Stimulated activated CD4-positive, alpha-beta T cell treated with anti-CD3 and anti-CD28 coated beads, Interleukin-2, amount 100 ng/mL, for 48 hours (primary cell): Measurements from ENCODE around the gene FYB2.

Source experiments
- DNase-seq, 2 donors: peaks; one replicate each; pipeline ENCODE4 v3.0.0-alpha.2; 2020

The FYB2 gene

GRCh38 chr1:56709995-56710394 lies 109.2 kb downstream of the FYB2 start:
- DNase-seq: no peak

GRCh38 chr1:56709269-56709880 lies 109.8 kb downstream of the FYB2 start:
- no peak for DNase-seq

GRCh38 chr1:56707379-56707778 lies 111.8 kb downstream of the FYB2 start:
- no peak for DNase-seq

DNA sequence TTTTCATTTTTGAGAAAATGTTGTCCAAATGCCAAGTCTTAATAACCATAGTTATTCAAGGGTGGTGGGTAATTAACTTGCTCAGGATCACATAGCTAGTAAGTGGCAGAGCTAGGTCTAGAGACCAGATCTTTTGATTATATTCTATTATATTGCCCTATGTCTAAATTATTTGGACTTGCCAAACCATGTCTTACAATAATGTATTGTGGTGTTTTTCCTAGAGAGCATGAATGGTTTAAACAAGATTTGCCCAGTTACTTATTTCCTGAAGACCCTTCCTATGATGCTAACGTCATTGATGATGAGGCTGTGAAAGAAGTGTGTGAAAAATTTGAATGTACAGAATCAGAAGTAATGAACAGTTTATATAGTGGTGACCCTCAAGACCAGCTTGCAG lies 115.5 kb downstream of the FYB2 start:
- no peak for DNase-seq

GRCh38 chr1:56696663-56697062 lies 122.5 kb downstream of the FYB2 start:
- no peak for DNase-seq

DNA sequence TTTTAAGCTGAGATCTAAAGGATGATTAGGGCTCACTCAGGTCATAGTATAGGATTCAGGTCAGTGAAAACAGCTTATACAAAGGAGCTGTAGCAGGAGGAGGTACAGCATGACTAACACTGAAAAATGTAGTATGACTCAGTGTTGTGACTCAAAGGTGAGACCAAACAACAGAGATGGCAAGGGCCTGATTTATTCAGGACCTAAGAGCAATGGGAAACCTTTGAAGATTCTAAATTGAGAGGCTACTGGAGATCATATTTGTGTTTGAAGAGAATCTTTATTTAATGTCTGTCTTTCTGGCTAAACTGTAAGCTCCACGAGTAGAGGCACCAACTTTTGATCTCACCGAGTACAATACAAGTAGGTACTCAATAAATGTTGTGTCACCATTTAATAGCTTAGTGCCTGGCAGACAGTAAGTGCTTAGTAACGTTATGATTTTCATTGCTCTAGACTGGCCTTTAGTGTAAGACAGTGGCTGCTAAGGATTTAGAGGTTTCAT lies 130.6 kb downstream of the FYB2 start:
- no peak for DNase-seq

DNA sequence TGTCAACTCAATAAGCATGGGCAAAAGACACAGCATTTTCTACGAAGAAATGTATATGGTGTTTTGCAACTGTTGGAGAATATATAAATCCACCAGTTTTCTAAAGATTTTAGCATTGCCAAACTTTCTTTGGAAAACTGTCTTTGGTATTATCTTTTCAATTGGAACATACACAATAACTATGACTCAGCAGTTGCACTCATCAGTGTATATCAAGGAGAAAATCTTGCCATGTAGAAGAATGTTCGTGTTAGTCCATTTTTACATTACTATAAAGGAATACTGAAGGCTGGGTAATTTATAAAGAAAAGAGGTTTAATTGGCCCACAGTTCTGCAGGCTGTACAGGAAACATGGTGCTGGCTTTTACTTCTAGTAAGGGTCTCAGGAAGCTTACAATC lies 133.0 kb downstream of the FYB2 start:
- DNase-seq: no peak

- DNase-seq: no peak
Observed at GRCh38 chr1:56683569-56683968, 135.6 kb downstream of the FYB2 start.

- no peak for DNase-seq
Observed at GRCh38 chr1:56676571-56677035, 142.6 kb downstream of the FYB2 start.

- no peak for DNase-seq
Observed at GRCh38 chr1:56675763-56676162, 143.4 kb downstream of the FYB2 start.

- no peak for DNase-seq
Observed at GRCh38 chr1:56672579-56672978, 146.6 kb downstream of the FYB2 start.

DNA sequence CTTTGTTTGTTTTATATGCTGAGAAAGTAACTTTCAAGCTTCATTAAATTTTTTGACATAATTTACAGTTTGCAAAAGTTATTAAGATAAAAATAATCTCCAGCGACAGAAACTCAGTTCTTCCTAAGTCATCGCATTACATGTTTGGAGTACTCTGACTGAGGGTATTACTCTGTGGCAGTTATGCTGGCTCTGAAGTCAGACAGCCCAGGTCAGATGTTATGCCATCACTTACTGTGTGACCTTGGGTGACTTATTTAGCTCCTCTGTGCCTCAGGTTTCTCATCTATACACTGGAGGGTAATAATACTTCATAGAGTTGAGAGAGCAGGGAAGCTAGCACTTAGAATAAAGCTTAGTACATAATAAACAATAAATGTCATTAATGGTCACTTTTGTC lies 147.7 kb downstream of the FYB2 start:
- no peak for DNase-seq

DNA sequence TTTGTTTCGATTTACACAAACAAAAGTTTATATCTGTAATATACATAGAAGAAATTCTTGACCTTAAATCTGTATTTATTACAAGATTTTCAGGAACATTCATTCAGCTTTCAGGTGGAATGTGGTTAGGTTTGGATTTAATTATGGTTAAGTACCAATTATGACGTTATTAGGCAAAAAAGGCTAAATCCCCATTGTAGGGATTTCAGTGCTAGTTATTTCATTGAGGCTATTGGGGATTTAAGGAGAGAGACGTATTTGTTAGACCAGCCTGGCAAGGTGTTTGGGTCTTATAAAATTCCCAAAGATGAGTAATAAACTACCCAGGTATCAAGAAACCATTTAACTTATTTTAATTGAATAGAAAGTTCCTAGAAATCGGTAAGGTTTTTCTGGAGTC lies 148.1 kb downstream of the FYB2 start:
- no peak for DNase-seq

- DNase-seq: no peak
Observed at GRCh38 chr1:56670350-56670749, 148.9 kb downstream of the FYB2 start.
